Loucy (cell line): Measurements from ENCODE around the gene SPOPL.

Source experiments
- H2AFZ ChIP-seq: fragments of 200-600 bp; sonication (generic); 2 replicates; pipeline ENCODE4 v1.6.0; 2016; ENCODE audit warnings: antibody characterized with exemption, mild to moderate bottlenecking, low read length, moderate library complexity
- H3F3A ChIP-seq: fragments of 200-600 bp; 2 replicates; pipeline ENCODE4 v1.6.0; 2016; ENCODE audit warnings: antibody characterized with exemption, low read depth, mild to moderate bottlenecking
- H3K27me3 ChIP-seq: fragments of 200-600 bp; sonication (generic); 2 replicates; pipeline ENCODE4 v1.6.1; 2014; ENCODE audit warnings: low read length, mild to moderate bottlenecking; ENCODE audit not compliant: insufficient read depth, poor library complexity, severe bottlenecking
- H3K36me3 ChIP-seq: fragments of 200-600 bp; sonication (generic); 2 replicates; pipeline ENCODE4 v1.6.1; 2016; ENCODE audit warnings: low read length; ENCODE audit not compliant: insufficient read depth
- H3K4me1 ChIP-seq: fragments of 200-600 bp; sonication (generic); 2 replicates; pipeline ENCODE4 v1.5.1; 2014; ENCODE audit warnings: low read length, mild to moderate bottlenecking; ENCODE audit not compliant: insufficient read depth, poor library complexity, severe bottlenecking
- H3K4me2 ChIP-seq: fragments of 200-600 bp; sonication (generic); 2 replicates; pipeline ENCODE4 v1.6.0; 2014; ENCODE audit warnings: antibody characterized with exemption, low read length, low read depth, mild to moderate bottlenecking; ENCODE audit not compliant: poor library complexity, severe bottlenecking
- H3K4me3 ChIP-seq: fragments of 200-600 bp; sonication (generic); 2 replicates; pipeline ENCODE4 v1.5.1; 2014; ENCODE audit warnings: low read length, mild to moderate bottlenecking, mixed read lengths; ENCODE audit not compliant: poor library complexity, severe bottlenecking
- H3K79me2 ChIP-seq: fragments of 200-600 bp; sonication (generic); 2 replicates; pipeline ENCODE4 v1.6.1; 2014; ENCODE audit warnings: low read length; ENCODE audit not compliant: insufficient read depth
- H3K9ac ChIP-seq: fragments of 200-600 bp; sonication (generic); 2 replicates; pipeline ENCODE4 v1.6.0; 2014; ENCODE audit warnings: mild to moderate bottlenecking, low read depth, low read length, moderate library complexity; ENCODE audit not compliant: poor library complexity, severe bottlenecking
- H3K9me2 ChIP-seq: fragments of 200-600 bp; sonication (generic); replicated peaks from 2 replicates; pipeline ENCODE4 v1.6.1; 2016; ENCODE audit warnings: low read depth, low read length, mixed read lengths
- H3K9me3 ChIP-seq: fragments of 200-600 bp; sonication (generic); 2 replicates; pipeline ENCODE4 v1.6.1; 2014; ENCODE audit warnings: mild to moderate bottlenecking, antibody characterized with exemption, low read length, low read depth; ENCODE audit not compliant: insufficient read depth
- H4K20me1 ChIP-seq: fragments of 200-600 bp; sonication (generic); 2 replicates; pipeline ENCODE4 v1.6.0; 2014; ENCODE audit warnings: antibody characterized with exemption, low read length, mild to moderate bottlenecking; ENCODE audit not compliant: insufficient read depth, poor library complexity, severe bottlenecking
- EZH2phosphoT487 ChIP-seq: fragments of 200-600 bp; IDR thresholded peaks from 2 replicates; pipeline ENCODE4 v1.6.1; 2018; ENCODE audit warnings: antibody characterized with exemption, mild to moderate bottlenecking, moderate library complexity, borderline replicate concordance
- TF ChIP-seq, protein P1 (sequence below): fragments of 200-600 bp; sonication (generic); conservative IDR thresholded peaks from 2 replicates; pipeline ENCODE4 v1.5.1; 2014; ENCODE audit warnings: mild to moderate bottlenecking, antibody characterized with exemption, low read length

Gene SPOPL

DNA sequence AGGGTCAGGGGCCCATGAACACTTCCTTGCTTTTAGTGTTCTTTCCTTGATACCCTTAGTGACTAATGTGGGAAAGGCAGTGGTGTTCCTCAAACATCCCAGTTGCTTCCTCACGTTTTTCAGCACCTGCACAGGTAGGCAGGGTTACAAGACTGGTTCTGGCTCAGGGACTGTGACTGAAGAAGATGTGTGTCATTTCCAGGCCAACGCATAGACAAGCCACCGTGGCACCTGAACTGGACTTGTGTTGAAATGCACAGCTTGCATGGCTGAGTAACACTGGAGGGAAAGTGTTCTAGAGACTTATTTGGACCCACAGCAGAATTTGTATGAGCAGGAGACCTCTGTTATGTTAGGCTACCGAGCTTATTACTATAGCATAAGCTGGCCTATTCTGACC is 107.9 kb downstream of the SPOPL start:
- Histone ChIP-seq H3K9me3 (no peaks in the 10 kb centered on the region), H3K4me2 (no peak overlapping the region), H3K4me1 (no peaks in the 10 kb centered on the region), H3K9ac (no peak overlapping the region), H3F3A (no peaks in the 10 kb centered on the region), H3K4me3 (no peak overlapping the region), H3K79me2 (no peaks in the 10 kb centered on the region), H2AFZ (no peak overlapping the region), H4K20me1 (no peaks in the 10 kb centered on the region), H3K9me2 (no peaks in the 10 kb centered on the region), H3K36me3 (no peaks in the 10 kb centered on the region), H3K27me3 (no peaks in the 10 kb centered on the region)
- TF ChIP-seq, protein P1, sequence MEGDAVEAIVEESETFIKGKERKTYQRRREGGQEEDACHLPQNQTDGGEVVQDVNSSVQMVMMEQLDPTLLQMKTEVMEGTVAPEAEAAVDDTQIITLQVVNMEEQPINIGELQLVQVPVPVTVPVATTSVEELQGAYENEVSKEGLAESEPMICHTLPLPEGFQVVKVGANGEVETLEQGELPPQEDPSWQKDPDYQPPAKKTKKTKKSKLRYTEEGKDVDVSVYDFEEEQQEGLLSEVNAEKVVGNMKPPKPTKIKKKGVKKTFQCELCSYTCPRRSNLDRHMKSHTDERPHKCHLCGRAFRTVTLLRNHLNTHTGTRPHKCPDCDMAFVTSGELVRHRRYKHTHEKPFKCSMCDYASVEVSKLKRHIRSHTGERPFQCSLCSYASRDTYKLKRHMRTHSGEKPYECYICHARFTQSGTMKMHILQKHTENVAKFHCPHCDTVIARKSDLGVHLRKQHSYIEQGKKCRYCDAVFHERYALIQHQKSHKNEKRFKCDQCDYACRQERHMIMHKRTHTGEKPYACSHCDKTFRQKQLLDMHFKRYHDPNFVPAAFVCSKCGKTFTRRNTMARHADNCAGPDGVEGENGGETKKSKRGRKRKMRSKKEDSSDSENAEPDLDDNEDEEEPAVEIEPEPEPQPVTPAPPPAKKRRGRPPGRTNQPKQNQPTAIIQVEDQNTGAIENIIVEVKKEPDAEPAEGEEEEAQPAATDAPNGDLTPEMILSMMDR, result no peak
- no peak for TF ChIP-seq EZH2phosphoT487

DNA sequence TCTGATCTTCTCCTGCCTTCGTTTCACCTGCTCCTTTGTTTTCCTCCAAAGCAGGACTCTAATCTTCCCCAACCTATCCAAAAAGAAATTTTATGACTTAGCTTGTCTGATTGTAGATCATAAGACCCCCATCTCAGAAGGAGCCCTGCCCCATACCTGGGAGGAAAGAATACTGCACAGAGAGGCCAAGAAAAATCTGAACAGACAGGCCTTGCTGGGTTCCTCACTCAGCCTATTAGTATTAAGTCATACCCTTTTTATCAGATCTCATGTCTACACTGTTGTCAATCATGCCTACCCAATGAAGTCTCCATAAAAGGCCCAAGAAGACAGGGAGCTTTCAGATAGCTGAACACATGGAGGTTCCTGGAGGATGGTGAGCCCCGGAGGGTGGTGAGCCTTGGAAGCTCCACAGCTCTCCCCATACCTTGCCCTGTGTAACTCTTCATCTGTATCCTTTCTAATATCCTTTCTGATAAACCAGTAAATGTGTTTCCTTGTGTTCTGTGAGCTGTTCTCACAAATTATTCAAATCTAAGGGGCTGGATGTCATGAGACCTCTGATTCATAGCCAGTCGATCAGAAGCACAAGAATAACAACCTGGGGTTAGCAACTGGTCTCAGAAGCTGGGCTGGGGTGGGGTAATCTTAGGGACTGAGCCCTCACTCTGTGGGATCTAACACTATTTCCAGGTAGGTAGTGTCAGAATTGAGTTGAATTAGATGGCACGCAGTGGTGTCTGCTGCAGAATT is 108.8 kb downstream of the SPOPL start:
- Histone ChIP-seq H3K4me2 (no peak overlapping the region), H3F3A (no peaks in the 10 kb centered on the region), H4K20me1 (no peaks in the 10 kb centered on the region), H3K36me3 (no peaks in the 10 kb centered on the region), H2AFZ (no peak overlapping the region), H3K9ac (no peak overlapping the region), H3K79me2 (no peaks in the 10 kb centered on the region), H3K9me2 (no peaks in the 10 kb centered on the region), H3K27me3 (no peaks in the 10 kb centered on the region), H3K9me3 (no peaks in the 10 kb centered on the region), H3K4me3 (no peak overlapping the region), H3K4me1 (no peaks in the 10 kb centered on the region)
- TF ChIP-seq, protein P1, result no peak
- TF ChIP-seq EZH2phosphoT487, result no peak

DNA sequence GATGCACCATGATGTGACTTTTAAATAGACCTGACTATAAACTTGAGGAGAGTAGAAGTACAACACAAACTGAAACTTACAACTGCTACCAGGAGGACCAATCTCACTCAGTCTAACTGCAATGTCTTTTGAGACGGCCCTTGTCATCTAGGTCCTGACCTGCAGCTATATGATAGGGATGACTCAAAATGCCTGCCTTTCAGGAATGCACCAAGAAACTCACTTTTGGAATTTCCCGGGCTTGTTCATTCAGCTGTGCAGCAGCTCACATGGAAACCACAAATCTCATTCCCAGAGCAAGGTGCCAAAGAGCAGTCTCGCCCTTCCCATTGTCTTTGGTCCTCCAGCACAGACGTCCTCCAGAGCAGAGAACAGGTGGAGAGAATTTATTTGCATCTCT is 113.7 kb downstream of the SPOPL start:
- H3K4me2 ChIP-seq, result no peak overlapping the region
- no peaks in the 10 kb centered on the region for H3K79me2 ChIP-seq
- no peaks in the 10 kb centered on the region for H3K9me3 ChIP-seq
- H3F3A ChIP-seq, result no peaks in the 10 kb centered on the region
- no peak overlapping the region for H3K9ac ChIP-seq
- TF ChIP-seq EZH2phosphoT487, result no peak
- TF ChIP-seq, protein P1, result no peak
- no peak overlapping the region for H3K4me3 ChIP-seq
- H3K9me2 ChIP-seq, result no peaks in the 10 kb centered on the region
- no peaks in the 10 kb centered on the region for H3K27me3 ChIP-seq
- H3K36me3 ChIP-seq, result no peaks in the 10 kb centered on the region
- no peak overlapping the region for H2AFZ ChIP-seq
- no peaks in the 10 kb centered on the region for H3K4me1 ChIP-seq
- no peaks in the 10 kb centered on the region for H4K20me1 ChIP-seq
